ENCODE data around the gene PPARG.
A peak's percentile ranks its signal among the peaks of the same experiment; 100 is the strongest.

The PPARG gene

GRCh38 chr3:12266038-12266437 lies 22.8 kb upstream of the PPARG start:
- Histone ChIP-seq H2BK120ac (ENCODE audit: low read depth, low read length) (no peak overlapping the region), H3K79me1 (replicated peaks; ENCODE audit: low read length, poor library complexity, severe bottlenecking) (no peaks in the 10 kb centered on the region), H4K8ac (ENCODE audit: low read length) (no peak overlapping the region), H3K18ac (ENCODE audit: low read depth in 1 of 2, low read length in 2 of 2) (no peak overlapping the region), H3K23ac (ENCODE audit: low read length in 2 of 2) (no peak overlapping the region), H3K14ac (ENCODE audit: low read length in 2 of 2) (no peak overlapping the region), H2BK5ac (ENCODE audit: low read depth, low read length, poor library complexity, severe bottlenecking) (no peak overlapping the region), H3K9me3 (ENCODE audit: control insufficient read depth, low read length) (no peaks in the 10 kb centered on the region), H2BK12ac (ENCODE audit: low read length in 2 of 2) (no peak overlapping the region), H3K27me3 (ENCODE audit: control insufficient read depth in 1 of 2, insufficient read depth in 1 of 2, low read length in 2 of 2) (no peaks in the 10 kb centered on the region), H3K36me3 (ENCODE audit: control insufficient read depth in 1 of 2, insufficient read depth in 2 of 2, low read depth in 1 of 2, low read length in 2 of 2) (no peaks in the 10 kb centered on the region), H3K4me2 (ENCODE audit: low read length, poor library complexity, severe bottlenecking) (no peak overlapping the region), H2AK5ac (ENCODE audit: low read length, severe bottlenecking) (no peak overlapping the region), H2AFZ (ENCODE audit: low read depth, low read length) (no peak overlapping the region), H2BK15ac (ENCODE audit: low read depth, poor library complexity, severe bottlenecking) (no peak overlapping the region), H3K4me1 (ENCODE audit: control insufficient read depth, insufficient read depth, low read depth, low read length) (no peaks in the 10 kb centered on the region), H3K9ac (ENCODE audit: low read length) (no peak overlapping the region), H3K4ac (ENCODE audit: low read depth in 1 of 2, low read length in 2 of 2) (no peak overlapping the region), H3K27ac (ENCODE audit: low read length, poor library complexity, severe bottlenecking) (no peak overlapping the region), H4K91ac (ENCODE audit: low read length) (no peak overlapping the region), H3K4me3 (ENCODE audit: insufficient read depth in 1 of 2, low read depth in 1 of 2, low read length in 2 of 2) (no peak overlapping the region)
- no peak for DNase-seq
- 100% methylated on average over 4 of the region's 5 CpGs for WGBS

GRCh38 chr3:12267376-12268030 lies 21.4 kb upstream of the PPARG start:
- H3K4me1 ChIP-seq (ENCODE audit: control insufficient read depth, insufficient read depth, low read depth, low read length): no peaks in the 10 kb centered on the region
- no peaks in the 10 kb centered on the region for H3K79me1 ChIP-seq (replicated peaks; ENCODE audit: low read length, poor library complexity, severe bottlenecking)
- no peak overlapping the region for H2AFZ ChIP-seq (ENCODE audit: low read depth, low read length)
- no peak overlapping the region for H2AK5ac ChIP-seq (ENCODE audit: low read length, severe bottlenecking)
- H3K9ac ChIP-seq (ENCODE audit: low read length): peak overlapping the region; percentile 23
- H3K27me3 ChIP-seq (ENCODE audit: control insufficient read depth in 1 of 2, insufficient read depth in 1 of 2, low read length in 2 of 2): no peaks in the 10 kb centered on the region
- no peak overlapping the region for H3K27ac ChIP-seq (ENCODE audit: low read length, poor library complexity, severe bottlenecking)
- H3K14ac ChIP-seq (ENCODE audit: low read length in 2 of 2): no peak overlapping the region
- 100% methylated on average over 1 of the region's 3 CpGs for WGBS
- no peak overlapping the region for H4K8ac ChIP-seq (ENCODE audit: low read length)
- no peak overlapping the region for H4K91ac ChIP-seq (ENCODE audit: low read length)
- no peak overlapping the region for H3K23ac ChIP-seq (ENCODE audit: low read length in 2 of 2)
- no peak overlapping the region for H2BK120ac ChIP-seq (ENCODE audit: low read depth, low read length)
- no peaks in the 10 kb centered on the region for H3K36me3 ChIP-seq (ENCODE audit: control insufficient read depth in 1 of 2, insufficient read depth in 2 of 2, low read depth in 1 of 2, low read length in 2 of 2)
- no peak for DNase-seq
- no peak overlapping the region for H3K4me3 ChIP-seq (ENCODE audit: insufficient read depth in 1 of 2, low read depth in 1 of 2, low read length in 2 of 2)
- no peak overlapping the region for H3K4me2 ChIP-seq (ENCODE audit: low read length, poor library complexity, severe bottlenecking)
- no peak overlapping the region for H2BK12ac ChIP-seq (ENCODE audit: low read length in 2 of 2)
- no peak overlapping the region for H3K4ac ChIP-seq (ENCODE audit: low read depth in 1 of 2, low read length in 2 of 2)
- H3K9me3 ChIP-seq (ENCODE audit: control insufficient read depth, low read length): no peaks in the 10 kb centered on the region
- no peak overlapping the region for H3K18ac ChIP-seq (ENCODE audit: low read depth in 1 of 2, low read length in 2 of 2)
- no peak overlapping the region for H2BK15ac ChIP-seq (ENCODE audit: low read depth, poor library complexity, severe bottlenecking)
- H2BK5ac ChIP-seq (ENCODE audit: low read depth, low read length, poor library complexity, severe bottlenecking): no peak overlapping the region

GRCh38 chr3:12268049-12268735 lies 20.7 kb upstream of the PPARG start:
- Histone ChIP-seq H3K36me3 (ENCODE audit: control insufficient read depth in 1 of 2, insufficient read depth in 2 of 2, low read depth in 1 of 2, low read length in 2 of 2) (no peaks in the 10 kb centered on the region), H3K4me1 (ENCODE audit: control insufficient read depth, insufficient read depth, low read depth, low read length) (no peaks in the 10 kb centered on the region), H3K4ac (ENCODE audit: low read depth in 1 of 2, low read length in 2 of 2) (no peak overlapping the region), H2BK12ac (ENCODE audit: low read length in 2 of 2) (no peak overlapping the region), H4K91ac (ENCODE audit: low read length) (no peak overlapping the region), H2BK15ac (ENCODE audit: low read depth, poor library complexity, severe bottlenecking) (no peak overlapping the region), H3K27me3 (ENCODE audit: control insufficient read depth in 1 of 2, insufficient read depth in 1 of 2, low read length in 2 of 2) (no peaks in the 10 kb centered on the region), H3K9ac (ENCODE audit: low read length) (peak overlapping the region; percentile 23), H2AK5ac (ENCODE audit: low read length, severe bottlenecking) (no peak overlapping the region), H3K4me3 (ENCODE audit: insufficient read depth in 1 of 2, low read depth in 1 of 2, low read length in 2 of 2) (no peak overlapping the region), H3K9me3 (ENCODE audit: control insufficient read depth, low read length) (no peaks in the 10 kb centered on the region), H3K14ac (ENCODE audit: low read length in 2 of 2) (no peak overlapping the region), H3K79me1 (replicated peaks; ENCODE audit: low read length, poor library complexity, severe bottlenecking) (no peaks in the 10 kb centered on the region), H2BK5ac (ENCODE audit: low read depth, low read length, poor library complexity, severe bottlenecking) (no peak overlapping the region), H3K23ac (ENCODE audit: low read length in 2 of 2) (no peak overlapping the region), H3K4me2 (ENCODE audit: low read length, poor library complexity, severe bottlenecking) (no peak overlapping the region), H3K18ac (ENCODE audit: low read depth in 1 of 2, low read length in 2 of 2) (no peak overlapping the region), H2BK120ac (ENCODE audit: low read depth, low read length) (no peak overlapping the region), H2AFZ (ENCODE audit: low read depth, low read length) (no peak overlapping the region), H3K27ac (ENCODE audit: low read length, poor library complexity, severe bottlenecking) (no peak overlapping the region), H4K8ac (ENCODE audit: low read length) (no peak overlapping the region)
- WGBS: no CpG with 5 or more reads among the region's 3 CpGs
- DNase-seq: peak; percentile 71

- Histone ChIP-seq H4K8ac (ENCODE audit: low read length) (no peak overlapping the region), H3K14ac (ENCODE audit: low read length in 2 of 2) (no peak overlapping the region), H2AFZ (ENCODE audit: low read depth, low read length) (no peak overlapping the region), H2BK15ac (ENCODE audit: low read depth, poor library complexity, severe bottlenecking) (no peak overlapping the region), H4K91ac (ENCODE audit: low read length) (no peak overlapping the region), H3K36me3 (ENCODE audit: control insufficient read depth in 1 of 2, insufficient read depth in 2 of 2, low read depth in 1 of 2, low read length in 2 of 2) (no peaks in the 10 kb centered on the region), H3K18ac (ENCODE audit: low read depth in 1 of 2, low read length in 2 of 2) (no peak overlapping the region), H2BK12ac (ENCODE audit: low read length in 2 of 2) (no peak overlapping the region), H3K9ac (ENCODE audit: low read length) (no peak overlapping the region), H3K9me3 (ENCODE audit: control insufficient read depth, low read length) (no peaks in the 10 kb centered on the region), H3K27me3 (ENCODE audit: control insufficient read depth in 1 of 2, insufficient read depth in 1 of 2, low read length in 2 of 2) (no peaks in the 10 kb centered on the region), H3K79me1 (replicated peaks; ENCODE audit: low read length, poor library complexity, severe bottlenecking) (no peaks in the 10 kb centered on the region), H3K4me2 (ENCODE audit: low read length, poor library complexity, severe bottlenecking) (no peak overlapping the region), H2BK120ac (ENCODE audit: low read depth, low read length) (no peak overlapping the region), H3K4ac (ENCODE audit: low read depth in 1 of 2, low read length in 2 of 2) (no peak overlapping the region), H2BK5ac (ENCODE audit: low read depth, low read length, poor library complexity, severe bottlenecking) (no peak overlapping the region), H3K27ac (ENCODE audit: low read length, poor library complexity, severe bottlenecking) (no peak overlapping the region), H3K4me1 (ENCODE audit: control insufficient read depth, insufficient read depth, low read depth, low read length) (no peaks in the 10 kb centered on the region), H3K23ac (ENCODE audit: low read length in 2 of 2) (no peak overlapping the region), H3K4me3 (ENCODE audit: insufficient read depth in 1 of 2, low read depth in 1 of 2, low read length in 2 of 2) (no peak overlapping the region), H2AK5ac (ENCODE audit: low read length, severe bottlenecking) (no peak overlapping the region)
- DNase-seq: no peak
- 96% methylated on average over 4 of the region's 5 CpGs for WGBS
Measured at GRCh38 chr3:12270976-12271375, 17.9 kb upstream of the PPARG start.

Data from mesenchymal stem cell (in vitro differentiated cells and primary cell).